ENCODE data around the gene TMEM131L.
"Not testable (repeated sequence)": the region's sequence is repeated elsewhere in the genome, so short reads cannot be mapped to it uniquely, and the experiment has no call there.

TMEM131L gene

GRCh38 chr4:153655002-153655541, 188.9 kb downstream of the TMEM131L start:
- no peak overlapping the region for H3K4me3 ChIP-seq (ENCODE audit: control insufficient read depth in 1 of 7, extremely low read depth in 1 of 7, insufficient read depth in 4 of 7, low read depth in 2 of 7, low read length in 6 of 7)
- no peaks in the 10 kb centered on the region for H3K27me3 ChIP-seq (replicated peaks in 2 of 5; ENCODE audit: control insufficient read depth in 4 of 5, insufficient read depth in 5 of 5, low read length in 4 of 5)
- H3K4me1 ChIP-seq (ENCODE audit: control extremely low read depth in 1 of 4, control insufficient read depth in 4 of 4, insufficient read depth in 4 of 4, low read length in 3 of 4), result peaks cover 6 to 42% (median 10%) of the 10 kb centered on the region in 4 experiments
- CTCF ChIA-PET, result interaction anchor here (0.9 kb wide), 1 partner anchor 15 kb away, joined by 3 read pairs; no protein-coding TSS in a partner anchor
- H3K9me3 ChIP-seq (ENCODE audit: control extremely low read depth in 1 of 5, control insufficient read depth in 4 of 5, insufficient read depth in 2 of 5, low read depth in 1 of 5, low read length in 4 of 5), result no peaks in the 10 kb centered on the region
- no peaks in the 10 kb centered on the region for H3K36me3 ChIP-seq (ENCODE audit: control insufficient read depth in 4 of 4, insufficient read depth in 4 of 4, low read length in 3 of 4)
- POLR2A ChIA-PET, result no interaction called here
- WGBS (ENCODE audit: insufficient coverage), result 67% methylated on average over 4 of the region's 4 CpGs
- H3K27ac ChIP-seq (ENCODE audit: insufficient read depth in 1 of 2, low read depth in 1 of 2, low read length in 2 of 2, poor library complexity in 1 of 2, severe bottlenecking in 2 of 2), result no peak overlapping the region
- DNase-seq, result no peak

- Histone ChIP-seq H3K27ac (ENCODE audit: insufficient read depth in 1 of 2, low read depth in 1 of 2, low read length in 2 of 2, poor library complexity in 1 of 2, severe bottlenecking in 2 of 2) (no peak overlapping the region), H3K4me1 (ENCODE audit: control extremely low read depth in 1 of 4, control insufficient read depth in 4 of 4, insufficient read depth in 4 of 4, low read length in 3 of 4) (peaks cover 6 to 46% (median 11%) of the 10 kb centered on the region in 4 experiments), H3K36me3 (ENCODE audit: control insufficient read depth in 4 of 4, insufficient read depth in 4 of 4, low read length in 3 of 4) (no peaks in the 10 kb centered on the region), H3K9me3 (ENCODE audit: control extremely low read depth in 1 of 5, control insufficient read depth in 4 of 5, insufficient read depth in 2 of 5, low read depth in 1 of 5, low read length in 4 of 5) (no peaks in the 10 kb centered on the region), H3K27me3 (replicated peaks in 2 of 5; ENCODE audit: control insufficient read depth in 4 of 5, insufficient read depth in 5 of 5, low read length in 4 of 5) (no peaks in the 10 kb centered on the region), H3K4me3 (ENCODE audit: control insufficient read depth in 1 of 7, extremely low read depth in 1 of 7, insufficient read depth in 4 of 7, low read depth in 2 of 7, low read length in 6 of 7) (no peak overlapping the region)
- ChIA-PET POLR2A (no interaction called here), CTCF (interaction anchor here (0.6 kb wide), 1 partner anchor 293 kb away, joined by 4 read pairs; no protein-coding TSS in a partner anchor)
- 90% methylated on average over 3 of the region's 4 CpGs for WGBS (ENCODE audit: insufficient coverage)
- peak in 1 of 3 donors; percentile 15 for DNase-seq
These were observed 189.8 kb downstream of the TMEM131L start for GRCh38 chr4:153655928-153656327.

- Histone ChIP-seq H3K9me3 (ENCODE audit: control extremely low read depth in 1 of 5, control insufficient read depth in 4 of 5, insufficient read depth in 2 of 5, low read depth in 1 of 5, low read length in 4 of 5) (peaks cover 0 to 3% (median 0%) of the 10 kb centered on the region in 5 experiments), H3K27ac (ENCODE audit: insufficient read depth in 1 of 2, low read depth in 1 of 2, low read length in 2 of 2, poor library complexity in 1 of 2, severe bottlenecking in 2 of 2) (no peak overlapping the region), H3K4me3 (ENCODE audit: control insufficient read depth in 1 of 7, extremely low read depth in 1 of 7, insufficient read depth in 4 of 7, low read depth in 2 of 7, low read length in 6 of 7) (no peak overlapping the region), H3K4me1 (ENCODE audit: control extremely low read depth in 1 of 4, control insufficient read depth in 4 of 4, insufficient read depth in 4 of 4, low read length in 3 of 4) (peaks cover 4 to 21% (median 13%) of the 10 kb centered on the region in 4 experiments), H3K36me3 (ENCODE audit: control insufficient read depth in 4 of 4, insufficient read depth in 4 of 4, low read length in 3 of 4) (no peaks in the 10 kb centered on the region), H3K27me3 (replicated peaks in 2 of 5; ENCODE audit: control insufficient read depth in 4 of 5, insufficient read depth in 5 of 5, low read length in 4 of 5) (peaks cover 0 to 1% (median 0%) of the 10 kb centered on the region in 5 experiments)
- ChIA-PET POLR2A (no interaction called here), CTCF (interaction anchor here (1.1 kb wide), 1 partner anchor 10 kb away, joined by 3 read pairs; no protein-coding TSS in a partner anchor)
- DNase-seq, result peak in 2 of 3 donors; percentile 58 to 62
- no CpG with 5 or more reads among the region's 6 CpGs for WGBS (ENCODE audit: insufficient coverage)
These were observed 195.2 kb downstream of the TMEM131L start for GRCh38 chr4:153661215-153661822.

GRCh38 chr4:153661908-153662307, 195.7 kb downstream of the TMEM131L start:
- POLR2A ChIA-PET, result no interaction called here
- H3K27ac ChIP-seq (ENCODE audit: insufficient read depth in 1 of 2, low read depth in 1 of 2, low read length in 2 of 2, poor library complexity in 1 of 2, severe bottlenecking in 2 of 2), result no peak overlapping the region
- CTCF ChIA-PET, result no interaction called here

GRCh38 chr4:153663667-153664066, 197.5 kb downstream of the TMEM131L start:
- WGBS (ENCODE audit: insufficient coverage), result 100% methylated on average over 1 of the region's 1 CpG
- no peak for DNase-seq
- Histone ChIP-seq H3K4me1 (ENCODE audit: control extremely low read depth in 1 of 4, control insufficient read depth in 4 of 4, insufficient read depth in 4 of 4, low read length in 3 of 4) (peaks cover 4 to 14% (median 9%) of the 10 kb centered on the region in 4 experiments), H3K27me3 (replicated peaks in 2 of 5; ENCODE audit: control insufficient read depth in 4 of 5, insufficient read depth in 5 of 5, low read length in 4 of 5) (peaks cover 0 to 1% (median 0%) of the 10 kb centered on the region in 5 experiments), H3K9me3 (ENCODE audit: control extremely low read depth in 1 of 5, control insufficient read depth in 4 of 5, insufficient read depth in 2 of 5, low read depth in 1 of 5, low read length in 4 of 5) (peaks cover 0 to 3% (median 0%) of the 10 kb centered on the region in 5 experiments), H3K4me3 (ENCODE audit: control insufficient read depth in 1 of 7, extremely low read depth in 1 of 7, insufficient read depth in 4 of 7, low read depth in 2 of 7, low read length in 6 of 7) (no peak overlapping the region), H3K36me3 (ENCODE audit: control insufficient read depth in 4 of 4, insufficient read depth in 4 of 4, low read length in 3 of 4) (no peaks in the 10 kb centered on the region), H3K27ac (ENCODE audit: insufficient read depth in 1 of 2, low read depth in 1 of 2, low read length in 2 of 2, poor library complexity in 1 of 2, severe bottlenecking in 2 of 2) (no peak overlapping the region)
- CTCF ChIA-PET, result interaction anchor here (1.0 to 1.6 kb wide), 2 partner anchors 10 to 29 kb away, joined by 3 to 5 read pairs; no protein-coding TSS in a partner anchor
- POLR2A ChIA-PET, result no interaction called here

More at GRCh38 chr4:153661908-153662307, 195.7 kb downstream of the TMEM131L start:
- Histone ChIP-seq H3K4me3 (ENCODE audit: control insufficient read depth in 1 of 7, extremely low read depth in 1 of 7, insufficient read depth in 4 of 7, low read depth in 2 of 7, low read length in 6 of 7) (no peak overlapping the region), H3K27me3 (replicated peaks in 2 of 5; ENCODE audit: control insufficient read depth in 4 of 5, insufficient read depth in 5 of 5, low read length in 4 of 5) (peaks cover 0 to 1% (median 0%) of the 10 kb centered on the region in 5 experiments), H3K9me3 (ENCODE audit: control extremely low read depth in 1 of 5, control insufficient read depth in 4 of 5, insufficient read depth in 2 of 5, low read depth in 1 of 5, low read length in 4 of 5) (peaks cover 0 to 3% (median 0%) of the 10 kb centered on the region in 5 experiments), H3K4me1 (ENCODE audit: control extremely low read depth in 1 of 4, control insufficient read depth in 4 of 4, insufficient read depth in 4 of 4, low read length in 3 of 4) (peaks cover 4 to 17% (median 10%) of the 10 kb centered on the region in 4 experiments), H3K36me3 (ENCODE audit: control insufficient read depth in 4 of 4, insufficient read depth in 4 of 4, low read length in 3 of 4) (no peaks in the 10 kb centered on the region)
- DNase-seq, result no peak
- WGBS (ENCODE audit: insufficient coverage), result 100% methylated on average over 1 of the region's 1 CpG

GRCh38 chr4:153666505-153666904, 200.3 kb downstream of the TMEM131L start:
- H3K27me3 ChIP-seq (replicated peaks in 2 of 5; ENCODE audit: control insufficient read depth in 4 of 5, insufficient read depth in 5 of 5, low read length in 4 of 5); H3K27ac ChIP-seq (ENCODE audit: insufficient read depth in 1 of 2, low read depth in 1 of 2, low read length in 2 of 2, poor library complexity in 1 of 2, severe bottlenecking in 2 of 2); H3K9me3 ChIP-seq (ENCODE audit: control extremely low read depth in 1 of 5, control insufficient read depth in 4 of 5, insufficient read depth in 2 of 5, low read depth in 1 of 5, low read length in 4 of 5); H3K4me1 ChIP-seq (ENCODE audit: control extremely low read depth in 1 of 4, control insufficient read depth in 4 of 4, insufficient read depth in 4 of 4, low read length in 3 of 4); H3K36me3 ChIP-seq (ENCODE audit: control insufficient read depth in 4 of 4, insufficient read depth in 4 of 4, low read length in 3 of 4); DNase-seq; CTCF ChIA-PET; POLR2A ChIA-PET; H3K4me3 ChIP-seq (ENCODE audit: control insufficient read depth in 1 of 7, extremely low read depth in 1 of 7, insufficient read depth in 4 of 7, low read depth in 2 of 7, low read length in 6 of 7): not testable (repeated sequence)
- 100% methylated on average over 1 of the region's 1 CpG for whole genome bisulfite sequencing (ENCODE audit: insufficient coverage)

GRCh38 chr4:153668647-153669046, 202.5 kb downstream of the TMEM131L start:
- no peaks in the 10 kb centered on the region for H3K36me3 ChIP-seq (ENCODE audit: control insufficient read depth in 4 of 4, insufficient read depth in 4 of 4, low read length in 3 of 4)
- CTCF ChIA-PET, result no interaction called here
- no peak overlapping the region for H3K4me3 ChIP-seq (ENCODE audit: control insufficient read depth in 1 of 7, extremely low read depth in 1 of 7, insufficient read depth in 4 of 7, low read depth in 2 of 7, low read length in 6 of 7)
- POLR2A ChIA-PET, result no interaction called here
- no peak for DNase-seq
- no peak overlapping the region for H3K27ac ChIP-seq (ENCODE audit: insufficient read depth in 1 of 2, low read depth in 1 of 2, low read length in 2 of 2, poor library complexity in 1 of 2, severe bottlenecking in 2 of 2)
- WGBS (ENCODE audit: insufficient coverage), result 100% methylated on average over 2 of the region's 2 CpGs
- no peaks in the 10 kb centered on the region for H3K27me3 ChIP-seq (replicated peaks in 2 of 5; ENCODE audit: control insufficient read depth in 4 of 5, insufficient read depth in 5 of 5, low read length in 4 of 5)
- H3K9me3 ChIP-seq (ENCODE audit: control extremely low read depth in 1 of 5, control insufficient read depth in 4 of 5, insufficient read depth in 2 of 5, low read depth in 1 of 5, low read length in 4 of 5), result no peaks in the 10 kb centered on the region
- no peaks in the 10 kb centered on the region for H3K4me1 ChIP-seq (ENCODE audit: control extremely low read depth in 1 of 4, control insufficient read depth in 4 of 4, insufficient read depth in 4 of 4, low read length in 3 of 4)
